ENCODE data around the gene RAB40C. TPM values are rescaled to one million over a fixed set of nuclear protein-coding genes. Genes with fewer than 3 reads are reported as not detected.

The RAB40C gene
- polyA plus RNA-seq, 1 donor (not counting 4 experiments of a cell fraction or from before 2014, with no cell fraction given): 4.0 TPM

DNA sequence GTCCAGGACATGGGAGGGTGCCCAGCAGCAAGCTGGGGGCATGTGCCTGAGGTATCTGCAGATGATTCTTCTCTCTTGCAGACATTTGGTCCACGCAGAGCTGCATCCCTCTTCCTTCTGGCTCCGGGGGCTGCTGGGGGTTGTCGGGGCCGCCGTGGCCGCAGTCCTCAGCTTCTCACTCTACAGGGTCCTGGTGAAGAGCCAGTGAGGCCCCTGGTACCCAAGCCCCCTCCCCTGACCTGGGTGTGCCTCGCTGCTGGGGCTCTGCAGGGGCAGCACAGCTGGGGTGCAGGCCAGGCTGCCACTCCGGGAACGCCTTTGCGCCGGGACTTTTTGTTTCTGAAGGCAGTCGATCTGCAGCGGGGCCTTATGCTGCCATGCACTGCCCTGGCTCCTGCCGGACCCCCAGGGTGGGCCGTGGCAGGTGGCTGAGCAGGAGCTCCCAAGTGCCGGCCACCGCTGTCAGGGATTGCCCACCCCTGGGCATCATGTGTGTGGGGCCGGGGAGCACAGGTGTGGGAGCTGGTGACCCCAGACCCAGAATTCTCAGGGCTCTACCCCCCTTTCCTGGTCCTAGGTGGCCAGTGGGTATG, 83.6 kb downstream of the RAB40C start:
- H3K4me3 ChIP-seq (ENCODE audit: control insufficient read depth in 2 of 3, extremely low read depth in 1 of 3, insufficient read depth in 2 of 3, low read depth in 1 of 3, low read length in 3 of 3): no peak overlapping the region
- peaks cover 28% of the 10 kb centered on the region for H3K4me1 ChIP-seq (ENCODE audit: control insufficient read depth, extremely low read depth, insufficient read depth, low read length)
- no peaks in the 10 kb centered on the region for H3K9me3 ChIP-seq (ENCODE audit: control insufficient read depth, low read depth, low read length)
- H2AFZ ChIP-seq (ENCODE audit: control insufficient read depth, low read length): no peak overlapping the region
- FAIRE-seq: no peak
- no peak overlapping the region for H3K27ac ChIP-seq (ENCODE audit: control insufficient read depth, insufficient read depth, low read length)
- no peaks in the 10 kb centered on the region for H3K9me1 ChIP-seq (ENCODE audit: control insufficient read depth, extremely low read depth, insufficient read depth, low read length)
- no peak overlapping the region for H3K9ac ChIP-seq (ENCODE audit: control insufficient read depth, extremely low read depth, insufficient read depth, low read length)
- peaks cover 18 to 33% of the 10 kb centered on the region in 2 experiments for H3K36me3 ChIP-seq (ENCODE audit: control insufficient read depth in 2 of 2, extremely low read depth in 1 of 2, insufficient read depth in 2 of 2, low read length in 2 of 2)
- H3K27me3 ChIP-seq (ENCODE audit: control insufficient read depth, extremely low read depth, insufficient read depth, low read length): no peaks in the 10 kb centered on the region
- no peak for DNase-seq (ENCODE audit: low read depth, low spot score)
- H3K79me2 ChIP-seq (ENCODE audit: control insufficient read depth, insufficient read depth, low read length): peaks cover 22% of the 10 kb centered on the region
- no peak for TF ChIP-seq EZH2 (IDR thresholded peaks at IDR 0.05; ENCODE audit: low read length)
- TF ChIP-seq, protein P1, sequence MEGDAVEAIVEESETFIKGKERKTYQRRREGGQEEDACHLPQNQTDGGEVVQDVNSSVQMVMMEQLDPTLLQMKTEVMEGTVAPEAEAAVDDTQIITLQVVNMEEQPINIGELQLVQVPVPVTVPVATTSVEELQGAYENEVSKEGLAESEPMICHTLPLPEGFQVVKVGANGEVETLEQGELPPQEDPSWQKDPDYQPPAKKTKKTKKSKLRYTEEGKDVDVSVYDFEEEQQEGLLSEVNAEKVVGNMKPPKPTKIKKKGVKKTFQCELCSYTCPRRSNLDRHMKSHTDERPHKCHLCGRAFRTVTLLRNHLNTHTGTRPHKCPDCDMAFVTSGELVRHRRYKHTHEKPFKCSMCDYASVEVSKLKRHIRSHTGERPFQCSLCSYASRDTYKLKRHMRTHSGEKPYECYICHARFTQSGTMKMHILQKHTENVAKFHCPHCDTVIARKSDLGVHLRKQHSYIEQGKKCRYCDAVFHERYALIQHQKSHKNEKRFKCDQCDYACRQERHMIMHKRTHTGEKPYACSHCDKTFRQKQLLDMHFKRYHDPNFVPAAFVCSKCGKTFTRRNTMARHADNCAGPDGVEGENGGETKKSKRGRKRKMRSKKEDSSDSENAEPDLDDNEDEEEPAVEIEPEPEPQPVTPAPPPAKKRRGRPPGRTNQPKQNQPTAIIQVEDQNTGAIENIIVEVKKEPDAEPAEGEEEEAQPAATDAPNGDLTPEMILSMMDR (optimal IDR thresholded peaks at IDR 0.05 in 1 of 3, IDR thresholded peaks at IDR 0.05 in 1 of 3, conservative IDR thresholded peaks at IDR 0.05 in 1 of 3; ENCODE audit: extremely low read depth in 1 of 3, insufficient read depth in 2 of 3, low read length in 3 of 3): no peak
- H3K4me2 ChIP-seq (ENCODE audit: control insufficient read depth, extremely low read depth, insufficient read depth, low read depth, low read length): no peak overlapping the region
- dilution Hi-C loops (cut with MboI; ENCODE audit: extremely low pct_ligation_motif_present, low sequenced_read_pairs): no loop called here
- H4K20me1 ChIP-seq (ENCODE audit: control insufficient read depth, extremely low read depth, insufficient read depth, low read length): no peaks in the 10 kb centered on the region

DNA sequence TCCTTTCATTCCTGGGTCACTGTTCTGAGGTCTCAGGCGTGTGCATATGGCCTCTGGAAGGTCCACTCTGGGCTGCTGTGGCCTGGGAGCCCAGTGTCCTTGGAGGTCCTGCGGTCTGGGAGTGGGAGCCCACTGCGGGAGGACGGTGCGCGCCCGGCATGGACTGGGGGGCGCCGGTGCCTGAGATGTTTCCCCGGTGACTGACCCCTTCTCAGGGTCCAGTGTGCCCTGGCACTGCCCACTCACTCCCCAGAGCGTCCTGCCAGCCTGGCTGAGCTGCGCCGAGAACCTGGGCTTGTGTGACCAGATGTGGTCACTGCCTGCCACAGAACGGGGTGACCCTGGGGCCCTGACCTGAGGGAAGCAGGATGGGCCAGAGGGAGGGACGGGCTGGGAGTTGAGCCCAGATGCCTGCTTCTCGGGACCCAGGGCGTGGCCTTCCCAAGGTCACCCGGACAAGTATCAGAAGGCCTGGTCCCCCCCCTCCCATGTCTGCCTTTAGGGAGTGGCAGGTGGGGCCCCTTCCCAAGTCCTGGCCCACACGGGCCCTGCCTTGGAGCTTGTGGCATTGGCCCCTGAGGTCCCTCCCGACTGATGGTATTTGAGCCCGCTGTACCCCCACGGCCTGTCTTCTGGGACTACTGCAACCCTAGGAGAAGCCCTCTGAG, 84.5 kb downstream of the RAB40C start:
- H3K79me2 ChIP-seq (ENCODE audit: control insufficient read depth, insufficient read depth, low read length): peaks cover 14% of the 10 kb centered on the region

More for the DNA sequence above, 84.5 kb downstream of the RAB40C start:
- Histone ChIP-seq H3K4me1 (ENCODE audit: control insufficient read depth, extremely low read depth, insufficient read depth, low read length) (peaks cover 23% of the 10 kb centered on the region), H2AFZ (ENCODE audit: control insufficient read depth, low read length) (no peak overlapping the region), H3K4me3 (ENCODE audit: control insufficient read depth in 2 of 3, extremely low read depth in 1 of 3, insufficient read depth in 2 of 3, low read depth in 1 of 3, low read length in 3 of 3) (no peak overlapping the region), H3K27ac (ENCODE audit: control insufficient read depth, insufficient read depth, low read length) (no peak overlapping the region), H3K9me3 (ENCODE audit: control insufficient read depth, low read depth, low read length) (no peaks in the 10 kb centered on the region), H3K36me3 (ENCODE audit: control insufficient read depth in 2 of 2, extremely low read depth in 1 of 2, insufficient read depth in 2 of 2, low read length in 2 of 2) (peaks cover 17 to 31% of the 10 kb centered on the region in 2 experiments), H3K27me3 (ENCODE audit: control insufficient read depth, extremely low read depth, insufficient read depth, low read length) (no peaks in the 10 kb centered on the region), H3K9ac (ENCODE audit: control insufficient read depth, extremely low read depth, insufficient read depth, low read length) (no peak overlapping the region), H3K9me1 (ENCODE audit: control insufficient read depth, extremely low read depth, insufficient read depth, low read length) (no peaks in the 10 kb centered on the region), H3K4me2 (ENCODE audit: control insufficient read depth, extremely low read depth, insufficient read depth, low read depth, low read length) (no peak overlapping the region), H4K20me1 (ENCODE audit: control insufficient read depth, extremely low read depth, insufficient read depth, low read length) (no peaks in the 10 kb centered on the region)
- dilution Hi-C loops (cut with MboI; ENCODE audit: extremely low pct_ligation_motif_present, low sequenced_read_pairs): no loop called here
- TF ChIP-seq, protein P1 (optimal IDR thresholded peaks at IDR 0.05 in 1 of 3, IDR thresholded peaks at IDR 0.05 in 1 of 3, conservative IDR thresholded peaks at IDR 0.05 in 1 of 3; ENCODE audit: extremely low read depth in 1 of 3, insufficient read depth in 2 of 3, low read length in 3 of 3): no peak
- TF ChIP-seq EZH2 (IDR thresholded peaks at IDR 0.05; ENCODE audit: low read length): no peak
- DNase-seq (ENCODE audit: low read depth, low spot score): no peak
- FAIRE-seq: no peak

Data from keratinocyte (primary cell).